Measurements from ENCODE around the gene GNAT1.

The GNAT1 gene

DNA sequence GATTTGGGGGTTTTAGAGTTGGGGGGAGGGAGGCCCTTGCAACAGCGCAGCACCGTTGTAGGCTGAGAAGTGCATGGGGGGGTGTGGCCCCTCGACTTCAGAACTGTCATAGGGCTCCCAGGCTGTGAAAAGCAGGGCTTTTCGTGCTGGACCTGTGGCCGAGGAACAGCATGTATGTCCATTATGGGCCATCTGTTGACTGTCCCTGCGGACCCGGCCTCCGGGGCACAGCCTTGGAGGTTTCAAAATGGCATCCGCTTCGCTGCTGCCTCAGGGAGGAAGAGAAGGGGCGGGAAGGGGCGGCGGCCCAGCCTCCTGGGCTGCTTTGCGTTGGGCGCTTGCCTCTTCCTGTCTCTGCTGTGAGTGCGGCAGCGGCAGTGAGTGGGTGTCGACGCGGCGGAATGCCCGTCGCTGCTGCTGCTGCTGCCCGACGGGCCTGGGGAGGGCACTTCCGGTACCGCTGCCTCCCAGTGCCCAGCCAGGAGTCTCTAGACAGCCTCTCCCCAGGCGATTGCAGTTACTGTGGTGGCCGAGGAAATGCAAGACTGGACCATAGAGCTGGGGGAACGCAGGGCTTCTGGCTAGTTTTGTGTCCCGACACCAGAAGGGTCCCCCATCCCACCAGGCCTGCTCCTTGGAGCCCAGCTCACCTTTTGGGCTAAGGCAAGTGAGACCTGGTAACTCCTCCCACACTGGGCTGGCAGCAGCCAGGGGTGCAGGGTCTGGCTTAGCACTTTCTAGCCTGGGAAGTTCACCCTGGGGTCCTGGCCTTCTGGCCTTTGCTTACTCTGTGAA is 46.5 kb downstream of the GNAT1 start:
- H3K27ac Mint-ChIP-seq: peak overlapping the region; percentile 84 to 98 (median 96)
- H3K9me3 Mint-ChIP-seq: no peaks in the 10 kb centered on the region
- H3K27me3 Mint-ChIP-seq (ENCODE audit: low read depth): no peaks in the 10 kb centered on the region
- H3K36me3 Mint-ChIP-seq (ENCODE audit: low read depth): peaks cover 3% of the 10 kb centered on the region
- peak overlapping the region; percentile 98 to 99 (median 99) for H3K4me3 Mint-ChIP-seq
- TF ChIP-seq, protein P1, sequence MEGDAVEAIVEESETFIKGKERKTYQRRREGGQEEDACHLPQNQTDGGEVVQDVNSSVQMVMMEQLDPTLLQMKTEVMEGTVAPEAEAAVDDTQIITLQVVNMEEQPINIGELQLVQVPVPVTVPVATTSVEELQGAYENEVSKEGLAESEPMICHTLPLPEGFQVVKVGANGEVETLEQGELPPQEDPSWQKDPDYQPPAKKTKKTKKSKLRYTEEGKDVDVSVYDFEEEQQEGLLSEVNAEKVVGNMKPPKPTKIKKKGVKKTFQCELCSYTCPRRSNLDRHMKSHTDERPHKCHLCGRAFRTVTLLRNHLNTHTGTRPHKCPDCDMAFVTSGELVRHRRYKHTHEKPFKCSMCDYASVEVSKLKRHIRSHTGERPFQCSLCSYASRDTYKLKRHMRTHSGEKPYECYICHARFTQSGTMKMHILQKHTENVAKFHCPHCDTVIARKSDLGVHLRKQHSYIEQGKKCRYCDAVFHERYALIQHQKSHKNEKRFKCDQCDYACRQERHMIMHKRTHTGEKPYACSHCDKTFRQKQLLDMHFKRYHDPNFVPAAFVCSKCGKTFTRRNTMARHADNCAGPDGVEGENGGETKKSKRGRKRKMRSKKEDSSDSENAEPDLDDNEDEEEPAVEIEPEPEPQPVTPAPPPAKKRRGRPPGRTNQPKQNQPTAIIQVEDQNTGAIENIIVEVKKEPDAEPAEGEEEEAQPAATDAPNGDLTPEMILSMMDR (IDR thresholded peaks at IDR 0.05; ENCODE audit: unreplicated experiment in 3 of 3): no peak
- peaks cover 51% of the 10 kb centered on the region for H3K4me1 Mint-ChIP-seq

DNA sequence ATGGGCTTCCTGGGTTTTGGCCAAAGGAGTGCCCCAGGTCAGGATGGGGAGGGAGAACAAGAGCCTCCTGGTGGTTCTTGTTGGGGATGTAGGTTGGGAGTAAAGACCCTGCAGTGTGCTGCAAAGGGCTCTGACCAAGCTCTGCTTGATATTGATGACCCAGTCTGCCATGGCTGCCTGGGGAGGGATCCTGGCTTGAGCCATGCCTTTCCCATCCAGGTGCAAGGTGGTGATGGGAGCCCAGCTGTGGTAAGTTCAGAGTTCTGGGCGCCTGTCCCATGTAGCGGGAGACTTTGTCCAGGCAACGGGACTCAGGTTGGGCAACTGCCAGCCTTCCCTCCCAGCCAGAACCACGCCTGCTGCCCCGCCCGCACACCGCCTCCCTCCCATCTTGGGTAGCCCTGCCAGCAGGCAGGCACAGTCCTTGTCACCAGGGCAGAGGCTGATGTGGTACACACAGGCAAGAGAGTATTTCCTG is 47.2 kb downstream of the GNAT1 start:
- Mint-ChIP-seq H3K36me3 (ENCODE audit: low read depth) (peaks cover 3% of the 10 kb centered on the region), H3K27ac (peak overlapping the region; percentile 84 to 98 (median 96)), H3K4me1 (peaks cover 47% of the 10 kb centered on the region), H3K9me3 (no peaks in the 10 kb centered on the region), H3K4me3 (peak overlapping the region; percentile 98 to 99 (median 99)), H3K27me3 (ENCODE audit: low read depth) (no peaks in the 10 kb centered on the region)
- TF ChIP-seq, protein P1 (IDR thresholded peaks at IDR 0.05; ENCODE audit: unreplicated experiment in 3 of 3): no peak

DNA sequence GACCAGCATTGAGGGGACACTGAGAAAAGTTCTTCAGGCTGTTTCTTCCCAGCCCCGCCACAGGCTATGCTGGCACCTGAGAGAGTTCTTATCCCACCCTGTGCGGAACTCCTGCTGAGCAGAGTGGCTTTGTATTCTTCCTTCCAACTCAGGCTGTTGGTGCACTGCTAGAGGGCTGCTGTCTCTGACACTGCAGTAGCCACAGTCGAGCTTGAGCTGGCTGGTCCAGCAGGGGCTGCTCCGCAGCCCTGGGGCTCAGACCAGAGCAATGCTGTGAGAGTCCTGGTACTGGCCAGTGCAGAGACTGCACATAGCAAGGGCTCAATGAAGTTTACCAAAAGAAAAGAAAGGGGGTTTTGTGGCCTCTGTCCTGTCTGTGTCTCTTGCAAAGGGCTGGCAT is 48.2 kb downstream of the GNAT1 start:
- TF ChIP-seq, protein P1 (IDR thresholded peaks at IDR 0.05; ENCODE audit: unreplicated experiment in 3 of 3): no peak
- H3K9me3 Mint-ChIP-seq: no peaks in the 10 kb centered on the region
- peak overlapping the region; percentile 56 to 80 (median 63) for H3K27ac Mint-ChIP-seq
- H3K36me3 Mint-ChIP-seq (ENCODE audit: low read depth): peaks cover 3% of the 10 kb centered on the region
- H3K4me1 Mint-ChIP-seq: peaks cover 46% of the 10 kb centered on the region
- peak overlapping the region; percentile 74 to 99 (median 98) for H3K4me3 Mint-ChIP-seq
- no peaks in the 10 kb centered on the region for H3K27me3 Mint-ChIP-seq (ENCODE audit: low read depth)

DNA sequence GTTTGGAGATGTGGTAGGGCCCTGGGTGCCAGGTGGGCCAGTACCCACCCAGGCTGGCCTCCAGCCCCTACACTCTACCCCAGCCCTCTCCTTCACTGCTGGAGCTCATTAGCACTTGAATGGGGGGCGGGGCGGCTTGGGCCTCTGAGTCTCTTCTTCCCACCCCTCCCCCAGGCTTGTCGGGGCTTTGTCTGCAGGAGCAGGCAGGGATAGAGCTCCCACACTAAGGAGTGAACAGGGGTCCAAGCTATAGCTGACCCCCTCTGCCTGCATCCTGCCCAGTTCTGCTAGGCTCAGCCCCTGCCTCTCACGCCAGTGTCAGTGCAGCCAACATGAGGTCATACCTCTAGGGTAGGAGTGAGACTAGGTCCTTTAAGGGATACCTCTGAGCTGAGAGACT is 49.8 kb downstream of the GNAT1 start:
- peaks cover 52% of the 10 kb centered on the region for H3K4me1 Mint-ChIP-seq
- H3K27me3 Mint-ChIP-seq (ENCODE audit: low read depth): no peaks in the 10 kb centered on the region
- peak overlapping the region; percentile 78 to 91 (median 90) for H3K27ac Mint-ChIP-seq
- H3K4me3 Mint-ChIP-seq: peak overlapping the region; percentile 15 to 72 (median 68)
- H3K36me3 Mint-ChIP-seq (ENCODE audit: low read depth): peaks cover 3% of the 10 kb centered on the region
- no peaks in the 10 kb centered on the region for H3K9me3 Mint-ChIP-seq
- TF ChIP-seq, protein P1 (IDR thresholded peaks at IDR 0.05; ENCODE audit: unreplicated experiment in 3 of 3): no peak

DNA sequence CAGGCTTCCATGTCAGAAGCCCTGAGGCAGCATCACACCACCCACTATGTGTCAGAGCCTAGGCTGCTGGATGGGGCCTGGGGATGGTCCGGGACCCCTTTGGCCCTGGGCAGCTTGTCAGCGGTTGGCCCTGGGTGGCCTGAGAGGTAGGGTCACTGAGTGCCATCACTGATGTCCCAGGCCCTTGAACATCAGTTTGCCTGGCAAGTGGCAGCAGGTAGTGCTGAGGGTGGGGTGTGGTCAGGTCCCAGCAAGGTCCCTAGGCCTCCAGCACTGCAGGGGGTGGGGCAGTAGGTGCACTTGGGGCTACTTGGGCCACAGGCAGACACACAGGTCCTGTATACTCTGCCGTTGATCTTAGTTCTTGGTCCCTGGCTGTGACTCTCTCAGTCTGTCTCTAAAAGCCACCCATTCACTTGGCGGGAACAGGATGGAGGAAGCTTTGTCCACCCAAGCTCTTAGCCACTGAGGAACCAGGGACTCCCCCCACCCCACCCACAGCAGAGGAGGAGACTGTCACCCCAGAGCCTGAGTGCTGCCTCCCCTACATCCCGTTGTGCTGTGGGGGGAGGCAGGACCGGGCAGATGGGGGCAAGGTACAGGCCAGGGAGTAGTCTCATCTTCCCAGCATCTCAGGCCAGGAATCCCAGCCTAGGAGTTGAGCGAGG is 50.4 kb downstream of the GNAT1 start:
- Mint-ChIP-seq H3K27ac (peak overlapping the region; percentile 78 to 91 (median 90)), H3K9me3 (no peaks in the 10 kb centered on the region), H3K4me3 (no peak overlapping the region), H3K36me3 (ENCODE audit: low read depth) (peaks cover 3% of the 10 kb centered on the region), H3K27me3 (ENCODE audit: low read depth) (no peaks in the 10 kb centered on the region), H3K4me1 (peaks cover 59% of the 10 kb centered on the region)
- TF ChIP-seq, protein P1 (IDR thresholded peaks at IDR 0.05; ENCODE audit: unreplicated experiment in 3 of 3): no peak
